Gastroesophageal sphincter (tissue), 3 donors: ENCODE measurements around the gene GAPVD1.

Experiments
- CTCF ChIP-seq, 4 experiments: fragments of 200-600 bp in 2 of 4; fragments of 450-650 bp in 2 of 4; sonication (generic) in 1 of 4; IDR thresholded peaks; one replicate each; pipeline ENCODE4 v1.5.1; 2017 to 2019; ENCODE audit warnings: antibody characterized with exemption in 4 of 4, mild to moderate bottlenecking in 2 of 4, moderate library complexity in 2 of 4
- POLR2A ChIP-seq, 2 donors: fragments of 450-650 bp; IDR thresholded peaks; one replicate each; pipeline ENCODE4 v1.6.1; 2017; ENCODE audit warnings: antibody characterized with exemption in 2 of 2, mild to moderate bottlenecking in 2 of 2, moderate library complexity in 1 of 2
- POLR2AphosphoS5 ChIP-seq: sonication (generic); formaldehyde crosslinking; IDR thresholded peaks from one replicate; pipeline ENCODE4 v1.6.1; 2017; ENCODE audit warnings: antibody characterized with exemption

- TF ChIP-seq CTCF (IDR thresholded peaks at IDR 0.05) (no peak), POLR2A (IDR thresholded peaks at IDR 0.05) (no peak), POLR2AphosphoS5 (no peak)
Observed at GRCh38 chr9:125380406-125380805, 118.8 kb downstream of the GAPVD1 start.
